ENCODE results near the gene MCF2L.

GRCh38 chr13:112981451-112981850 is 12.4 kb downstream of the MCF2L start:
- no peak for TF ChIP-seq CTCF (IDR thresholded peaks at IDR 0.05)
- TF ChIP-seq POLR2AphosphoS5 (IDR thresholded peaks at IDR 0.05): no peak
- no peak for TF ChIP-seq POLR2A (IDR thresholded peaks at IDR 0.05)

Data from breast epithelium (tissue), 3 donors.